Fibroblast of the aortic adventitia (primary cell): ENCODE data around the gene SAPCD2. TPM values are rescaled to one million over a fixed set of nuclear protein-coding genes. Genes with fewer than 3 reads are reported as not detected.

Experiments used
- DNase-seq: peaks from one replicate; pipeline ENCODE4 v3.0.0-alpha.2; 2010; ENCODE audit warnings: low read depth
- H3K4me3 ChIP-seq: 2 replicates; pipeline ENCODE4 v1.5.1; 2011; ENCODE audit warnings: low read depth, mild to moderate bottlenecking, control low read depth, low read length, moderate library complexity
- total RNA-seq: library from RNA; depleted of rRNA; stranded (reverse); fragments of >200 nt; gene quantifications from 2 replicates; pipeline ENCODE4 v1.2.3, GENCODE V29; 2012; ENCODE audit warnings: low replicate concordance
- TF ChIP-seq, protein P1 (sequence below): IDR thresholded peaks from 2 replicates; pipeline ENCODE4 v1.5.1; 2011; ENCODE audit warnings: mild to moderate bottlenecking, low read length, control low read depth, inconsistent platforms; ENCODE audit not compliant: insufficient read depth

The SAPCD2 gene
- total RNA-seq, 1 donor, result 1.5 TPM

DNA sequence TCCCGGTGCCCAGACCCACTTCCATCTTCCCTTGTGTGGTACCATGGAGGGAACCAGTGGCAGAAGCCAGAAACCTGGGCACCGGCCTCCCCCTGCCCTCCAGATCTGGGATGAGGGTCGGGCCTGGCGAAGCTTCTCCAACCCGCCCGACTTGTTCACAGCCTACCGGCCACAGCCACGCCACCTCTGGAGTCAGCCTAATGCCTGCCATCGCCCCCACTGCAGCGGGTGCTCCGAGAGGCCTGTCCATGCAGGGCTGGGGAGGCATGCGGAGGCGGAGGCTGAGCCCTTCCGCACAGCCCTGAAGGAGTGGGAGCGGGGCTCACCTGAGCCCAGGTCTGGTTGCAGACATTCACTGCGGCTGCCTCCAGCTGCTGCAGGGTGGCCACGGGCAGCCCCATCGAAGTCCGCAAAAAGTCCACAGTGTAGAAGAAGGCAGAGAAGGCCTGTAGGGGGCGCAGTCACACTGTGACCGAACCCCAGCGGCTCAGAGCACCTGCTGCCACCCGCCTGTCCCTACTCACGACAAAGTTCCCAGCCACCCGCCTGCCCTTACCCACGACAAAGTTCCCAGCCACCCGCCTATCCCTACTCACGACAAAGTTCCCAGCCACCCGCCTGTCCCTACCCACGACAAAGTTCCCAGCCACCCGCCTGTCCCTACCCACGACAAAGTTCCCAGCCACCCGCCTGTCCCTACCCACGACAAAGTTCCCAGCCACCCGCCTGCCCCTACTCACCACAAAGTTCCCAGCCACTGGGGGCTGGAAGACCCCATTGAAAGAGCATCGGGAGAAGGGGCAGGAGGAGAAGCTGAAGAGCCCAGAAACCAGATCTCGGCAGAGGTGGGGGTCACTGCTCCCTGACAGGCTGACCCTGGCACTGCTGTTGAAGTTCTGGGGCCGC is 20.6 kb downstream of the SAPCD2 start:
- TF ChIP-seq, protein P1, sequence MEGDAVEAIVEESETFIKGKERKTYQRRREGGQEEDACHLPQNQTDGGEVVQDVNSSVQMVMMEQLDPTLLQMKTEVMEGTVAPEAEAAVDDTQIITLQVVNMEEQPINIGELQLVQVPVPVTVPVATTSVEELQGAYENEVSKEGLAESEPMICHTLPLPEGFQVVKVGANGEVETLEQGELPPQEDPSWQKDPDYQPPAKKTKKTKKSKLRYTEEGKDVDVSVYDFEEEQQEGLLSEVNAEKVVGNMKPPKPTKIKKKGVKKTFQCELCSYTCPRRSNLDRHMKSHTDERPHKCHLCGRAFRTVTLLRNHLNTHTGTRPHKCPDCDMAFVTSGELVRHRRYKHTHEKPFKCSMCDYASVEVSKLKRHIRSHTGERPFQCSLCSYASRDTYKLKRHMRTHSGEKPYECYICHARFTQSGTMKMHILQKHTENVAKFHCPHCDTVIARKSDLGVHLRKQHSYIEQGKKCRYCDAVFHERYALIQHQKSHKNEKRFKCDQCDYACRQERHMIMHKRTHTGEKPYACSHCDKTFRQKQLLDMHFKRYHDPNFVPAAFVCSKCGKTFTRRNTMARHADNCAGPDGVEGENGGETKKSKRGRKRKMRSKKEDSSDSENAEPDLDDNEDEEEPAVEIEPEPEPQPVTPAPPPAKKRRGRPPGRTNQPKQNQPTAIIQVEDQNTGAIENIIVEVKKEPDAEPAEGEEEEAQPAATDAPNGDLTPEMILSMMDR, result peak; percentile 54
- DNase-seq, result peak; percentile 41
- no peak overlapping the region for H3K4me3 ChIP-seq

DNA sequence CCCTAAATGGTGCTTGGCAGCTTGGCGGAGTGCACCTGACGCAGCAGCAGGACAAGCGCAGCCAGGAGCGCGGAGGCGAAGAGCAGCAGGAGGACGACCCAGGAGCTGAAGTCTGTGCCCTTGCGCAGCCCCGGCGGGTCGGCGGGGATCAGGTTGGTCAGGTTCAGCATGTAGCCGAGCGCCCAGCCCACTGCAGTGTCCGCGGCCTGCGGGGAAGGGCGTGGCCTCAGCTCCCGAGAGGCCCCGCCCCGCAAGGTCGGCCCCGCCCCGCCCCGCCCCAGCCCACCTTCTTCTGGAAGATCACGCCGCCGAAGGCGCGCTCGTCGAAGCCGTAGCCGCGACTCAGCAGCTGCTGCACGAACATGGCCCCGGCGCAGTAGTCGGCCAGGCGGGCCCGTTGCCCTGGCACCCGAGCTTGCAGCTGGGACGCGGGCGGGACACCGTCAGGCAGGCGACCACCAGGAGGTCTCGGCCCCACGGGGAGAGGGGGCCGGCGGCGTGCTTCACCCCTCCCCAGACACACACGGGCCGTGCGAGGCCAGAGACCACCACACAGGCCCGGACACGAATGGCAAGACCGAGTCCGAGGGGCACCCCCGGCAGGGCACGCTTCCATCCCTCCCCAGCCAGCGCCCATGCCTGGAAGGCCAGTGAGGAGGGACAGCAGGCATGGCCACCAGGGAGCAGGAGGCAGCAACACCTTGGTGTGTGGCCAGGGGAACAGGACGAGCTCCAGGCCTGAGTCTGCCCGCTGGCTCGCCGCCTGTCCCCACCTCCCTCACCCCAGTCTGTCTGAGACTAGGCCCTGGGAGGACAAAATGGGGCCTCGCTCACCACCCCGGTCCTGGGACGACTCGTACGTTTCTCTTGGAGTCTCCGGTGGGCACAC is 21.5 kb downstream of the SAPCD2 start:
- H3K4me3 ChIP-seq, result no peak overlapping the region
- DNase-seq, result no peak
- TF ChIP-seq, protein P1, result no peak

DNA sequence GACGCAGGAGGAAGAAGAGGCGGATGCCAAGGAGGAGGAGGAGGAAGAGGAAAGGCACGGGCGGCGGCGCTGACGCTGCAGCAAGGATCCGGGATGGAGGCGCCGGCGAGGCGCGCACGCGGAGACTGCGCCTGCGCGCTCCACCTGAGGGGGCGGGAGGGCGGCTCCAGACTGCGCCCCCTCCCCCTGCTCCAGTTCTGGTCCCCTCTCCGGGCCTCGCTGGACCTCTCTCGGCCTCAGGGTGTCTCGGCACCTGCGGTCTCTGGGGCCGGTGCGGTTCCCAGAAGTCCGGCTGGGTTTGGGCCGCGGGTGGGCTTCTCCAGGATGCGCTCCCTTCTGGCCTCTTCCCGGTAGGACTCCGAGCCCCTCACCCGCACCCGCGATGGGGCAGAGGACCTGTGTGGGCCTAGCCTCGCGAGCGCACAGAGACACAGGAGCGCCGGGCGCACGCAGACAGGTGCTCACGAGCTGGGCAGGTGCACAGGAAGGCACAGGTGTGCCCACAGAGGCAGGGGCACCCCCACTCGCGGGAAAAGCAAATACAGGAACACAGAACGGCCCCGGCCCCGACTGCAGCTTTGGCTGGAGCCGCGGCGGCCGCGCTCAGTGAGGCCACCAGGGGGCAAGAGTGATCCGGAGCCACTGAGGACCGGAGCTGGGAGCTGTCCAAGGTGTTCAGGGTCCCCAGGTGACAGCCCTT is 24.1 kb downstream of the SAPCD2 start, which contains the start of gene NPDC1:
TSS of gene NPDC1 (minus strand) at position 90 of the 700 bp plus-strand sequence. CDS start 188 bp downstream, outside the sequence.
- peak; percentile 69 for DNase-seq
- peak within 1 kb of the TSS; percentile 76 for H3K4me3 ChIP-seq
- TF ChIP-seq, protein P1, result peak; percentile 92

DNA sequence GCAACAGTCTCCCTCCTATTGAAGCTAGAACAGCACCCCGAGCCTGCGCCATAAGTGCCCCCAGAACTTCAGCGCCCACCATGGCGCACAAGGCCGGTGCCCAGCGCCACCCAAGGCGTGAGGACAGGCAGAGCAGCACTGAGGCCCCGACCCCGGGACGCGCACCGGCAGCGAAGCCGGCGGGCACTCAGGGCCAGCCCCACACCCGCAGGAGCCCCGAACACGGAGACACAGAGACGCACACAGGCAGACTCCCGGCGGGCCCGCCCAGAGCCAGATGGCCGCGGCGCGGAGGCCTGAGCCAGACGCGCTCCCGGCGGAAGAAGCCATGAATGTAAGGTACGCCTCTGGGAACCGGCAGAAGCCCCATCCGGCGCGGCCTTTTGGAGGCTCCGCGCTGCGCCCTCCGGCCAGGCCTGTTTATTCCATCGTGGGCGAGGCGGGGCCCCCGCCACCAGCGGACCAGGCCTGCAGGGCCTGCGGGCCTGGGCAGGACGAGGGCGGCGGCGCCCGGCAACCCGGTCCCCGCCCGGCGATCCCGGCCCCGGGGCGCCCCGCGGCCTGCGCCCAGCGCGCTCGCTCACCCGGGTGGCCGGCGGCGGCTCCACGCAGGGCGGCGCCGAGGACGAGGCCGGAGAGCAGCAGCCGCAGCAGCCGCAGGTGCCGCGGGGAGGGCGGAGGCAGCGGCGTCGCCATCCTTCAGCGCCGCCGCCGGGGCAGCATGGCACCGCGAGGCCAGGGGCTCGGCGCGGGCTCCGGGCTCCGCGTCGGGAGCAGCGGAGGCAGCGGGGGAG is 24.9 kb downstream of the SAPCD2 start:
- TF ChIP-seq, protein P1, result no peak
- peak overlapping the region; percentile 76 for H3K4me3 ChIP-seq
- DNase-seq, result peak; percentile 39

DNA sequence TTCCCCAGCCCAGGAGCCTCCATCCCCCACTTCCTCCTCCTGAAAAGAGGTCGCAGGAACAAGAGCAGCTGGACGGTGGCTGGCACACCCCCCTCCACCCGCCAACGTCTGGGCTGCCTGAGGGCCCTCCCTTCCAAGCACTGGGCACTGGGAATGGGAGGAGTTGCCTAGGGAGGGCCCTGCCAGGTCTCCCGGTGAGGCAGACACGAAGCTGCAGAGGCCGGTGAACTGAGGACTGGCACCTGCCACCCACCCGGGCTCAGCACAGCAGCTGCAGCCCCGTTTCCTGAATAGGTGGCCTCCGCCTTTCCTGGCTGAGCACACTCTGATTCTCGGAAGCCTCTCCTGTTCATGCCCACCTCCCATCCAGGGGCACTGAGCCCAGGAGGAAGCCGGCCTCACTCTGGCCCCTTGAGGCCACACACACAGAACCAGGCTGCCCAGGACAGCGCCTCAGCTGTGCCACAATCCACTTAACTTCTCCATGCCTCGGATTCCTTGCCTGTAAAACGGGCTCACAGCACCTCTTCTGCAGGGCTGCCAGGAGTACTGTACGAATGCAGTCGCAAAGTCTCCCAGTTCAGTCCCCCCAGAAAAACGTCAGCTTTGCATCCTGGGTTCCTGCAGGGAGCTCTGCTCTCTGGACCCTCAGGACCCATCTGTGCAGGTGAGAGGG is 25.7 kb downstream of the SAPCD2 start:
- peak overlapping the region; percentile 76 for H3K4me3 ChIP-seq
- no peak for DNase-seq
- TF ChIP-seq, protein P1, result no peak
